Sigmoid colon (tissue), 4 donors: ENCODE measurements around the gene SHB.

Experiments used
- EP300 ChIP-seq, 4 donors: sonication (generic); formaldehyde crosslinking; IDR thresholded peaks; one replicate each; pipeline ENCODE4 v1.6.1; 2017; ENCODE audit warnings: antibody characterized with exemption in 4 of 4
- POLR2A ChIP-seq, 2 donors: fragments of 450-650 bp; IDR thresholded peaks; one replicate each; pipeline ENCODE4 v1.6.1; 2016; ENCODE audit warnings: antibody characterized with exemption in 2 of 2, mild to moderate bottlenecking in 2 of 2, moderate library complexity in 2 of 2
- TF ChIP-seq, protein P1 (sequence below), 4 experiments: fragments of 450-650 bp in 3 of 4; fragments of 200-600 bp in 1 of 4; IDR thresholded peaks; one replicate each; pipeline ENCODE4 v1.5.1; 2016 to 2019; ENCODE audit warnings: antibody characterized with exemption in 4 of 4, mild to moderate bottlenecking in 3 of 4, moderate library complexity in 2 of 4

DNA sequence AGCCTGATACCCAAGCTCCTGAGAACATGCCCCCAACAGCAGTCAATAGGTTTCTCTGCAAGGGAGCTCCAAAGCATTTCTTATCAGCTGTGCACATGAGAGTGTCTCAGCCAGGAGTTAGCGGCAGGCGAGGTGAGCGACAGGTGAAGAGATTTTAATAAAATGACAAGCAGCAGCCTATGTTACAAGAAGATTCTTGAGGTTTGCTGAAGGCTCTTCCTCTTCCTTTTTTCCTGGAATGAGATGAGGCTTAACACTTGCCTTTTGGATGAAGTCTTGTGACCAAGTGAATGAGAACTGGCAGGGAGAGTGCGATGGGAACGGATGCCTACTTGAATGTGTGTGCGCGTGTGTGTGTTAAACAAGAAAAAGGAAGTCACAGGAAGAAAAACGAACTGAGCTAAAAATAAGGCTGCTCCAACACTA lies 76.1 kb downstream of the SHB start:
- TF ChIP-seq EP300 (IDR thresholded peaks at IDR 0.05) (peak in 1 of 4 donors; percentile 53), POLR2A (IDR thresholded peaks at IDR 0.05) (no peak)
- TF ChIP-seq, protein P1, sequence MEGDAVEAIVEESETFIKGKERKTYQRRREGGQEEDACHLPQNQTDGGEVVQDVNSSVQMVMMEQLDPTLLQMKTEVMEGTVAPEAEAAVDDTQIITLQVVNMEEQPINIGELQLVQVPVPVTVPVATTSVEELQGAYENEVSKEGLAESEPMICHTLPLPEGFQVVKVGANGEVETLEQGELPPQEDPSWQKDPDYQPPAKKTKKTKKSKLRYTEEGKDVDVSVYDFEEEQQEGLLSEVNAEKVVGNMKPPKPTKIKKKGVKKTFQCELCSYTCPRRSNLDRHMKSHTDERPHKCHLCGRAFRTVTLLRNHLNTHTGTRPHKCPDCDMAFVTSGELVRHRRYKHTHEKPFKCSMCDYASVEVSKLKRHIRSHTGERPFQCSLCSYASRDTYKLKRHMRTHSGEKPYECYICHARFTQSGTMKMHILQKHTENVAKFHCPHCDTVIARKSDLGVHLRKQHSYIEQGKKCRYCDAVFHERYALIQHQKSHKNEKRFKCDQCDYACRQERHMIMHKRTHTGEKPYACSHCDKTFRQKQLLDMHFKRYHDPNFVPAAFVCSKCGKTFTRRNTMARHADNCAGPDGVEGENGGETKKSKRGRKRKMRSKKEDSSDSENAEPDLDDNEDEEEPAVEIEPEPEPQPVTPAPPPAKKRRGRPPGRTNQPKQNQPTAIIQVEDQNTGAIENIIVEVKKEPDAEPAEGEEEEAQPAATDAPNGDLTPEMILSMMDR (IDR thresholded peaks at IDR 0.05) = no peak
